HG03060 (cell line): Measurements from ENCODE around the gene SREBF2.
"Not testable (repeated sequence)": the region's sequence is repeated elsewhere in the genome, so short reads cannot be mapped to it uniquely, and the experiment has no call there.

ENCODE experiments used
- ATAC-seq: cut with Tn5 transposase; IDR thresholded peaks from one replicate; pipeline ENCODE4 v1.9.1; 2021; ENCODE audit warnings: low read depth, moderate number of reproducible peaks; ENCODE audit not compliant: unreplicated experiment

Gene SREBF2

DNA sequence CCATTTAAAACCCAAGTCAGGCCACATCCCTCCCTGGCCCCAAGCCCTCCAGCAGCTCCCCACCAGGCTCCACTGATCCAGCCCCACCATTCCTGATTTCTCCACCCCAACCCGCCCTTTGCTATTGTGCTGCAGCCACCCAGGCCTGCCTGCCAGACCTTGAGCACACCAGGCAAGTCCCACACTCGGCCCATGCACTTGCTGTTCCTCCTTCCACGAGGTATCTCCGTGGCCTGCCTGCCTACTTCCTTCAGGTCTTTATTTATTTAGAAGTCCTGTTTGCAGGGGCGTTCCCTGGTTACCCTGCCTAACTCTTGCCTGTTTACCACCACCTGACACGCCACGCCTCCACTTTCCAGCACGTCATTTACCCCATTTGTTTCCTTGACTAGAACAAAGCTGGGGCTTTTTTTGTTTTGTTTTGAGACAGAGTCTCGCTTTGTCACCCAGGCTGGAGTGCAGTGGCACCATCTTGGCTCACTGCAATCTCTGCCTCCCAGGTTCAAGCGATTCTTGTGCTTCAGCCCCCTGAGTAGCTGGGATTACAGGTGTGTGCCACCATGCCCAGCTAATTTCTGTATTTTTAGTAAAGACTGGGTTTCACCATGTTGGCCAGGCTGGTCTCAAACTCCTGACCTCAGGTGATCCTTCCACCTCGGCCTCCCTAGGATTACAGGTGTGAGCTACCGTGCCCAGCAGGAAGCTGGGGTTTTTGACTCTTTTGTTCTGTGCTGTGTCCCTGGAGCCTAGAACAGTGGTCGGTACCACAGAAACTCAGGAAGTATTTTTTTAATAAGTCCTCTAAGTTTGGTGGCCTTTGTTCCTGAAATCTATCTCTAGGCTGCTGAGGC, 107.3 kb downstream of the SREBF2 start:
- ATAC-seq = peak; percentile 35

DNA sequence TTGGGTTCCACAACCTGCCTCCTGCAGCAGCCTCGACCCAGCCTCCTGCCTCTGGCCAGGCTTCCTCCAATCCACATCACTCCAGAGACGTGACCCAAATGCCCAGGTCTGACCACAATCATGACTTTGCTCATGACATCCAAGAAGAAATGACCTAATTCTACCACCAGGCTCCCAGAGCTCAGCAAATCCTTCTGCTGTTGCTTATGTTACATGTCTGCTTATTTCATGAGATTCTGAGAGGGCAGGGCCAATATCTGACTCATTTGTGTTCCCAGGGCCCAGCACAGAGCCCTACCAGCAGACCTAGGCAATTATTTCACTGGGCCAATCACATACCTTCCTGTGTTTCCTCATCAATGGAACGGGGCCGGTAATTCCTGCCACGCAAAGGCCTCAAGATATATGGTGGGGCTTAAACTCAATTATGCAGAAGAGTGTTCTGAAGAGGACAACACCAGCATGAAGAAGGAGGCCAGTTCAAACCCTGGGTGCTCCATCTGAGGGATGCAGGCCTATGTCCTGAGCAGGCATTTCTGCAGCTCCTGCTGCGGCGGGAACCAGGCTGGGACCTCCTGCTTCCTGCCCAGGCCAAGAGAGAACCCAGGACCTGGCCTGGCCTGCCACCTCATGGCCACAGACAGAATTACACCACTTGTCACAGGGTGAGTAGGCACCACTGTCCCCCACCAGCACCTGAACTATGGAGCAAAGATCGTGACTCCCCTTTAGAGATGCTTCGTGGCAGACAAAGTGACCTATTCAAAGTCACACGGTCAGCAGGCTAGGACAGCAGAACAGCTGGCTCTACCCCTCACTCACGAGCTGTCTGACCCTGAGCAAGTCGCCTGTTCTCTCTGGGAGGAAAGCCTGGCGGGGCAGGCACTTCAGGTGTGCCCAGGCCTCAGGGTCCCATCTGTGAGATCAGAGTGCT, 108.2 kb downstream of the SREBF2 start:
- no peak for ATAC-seq

DNA sequence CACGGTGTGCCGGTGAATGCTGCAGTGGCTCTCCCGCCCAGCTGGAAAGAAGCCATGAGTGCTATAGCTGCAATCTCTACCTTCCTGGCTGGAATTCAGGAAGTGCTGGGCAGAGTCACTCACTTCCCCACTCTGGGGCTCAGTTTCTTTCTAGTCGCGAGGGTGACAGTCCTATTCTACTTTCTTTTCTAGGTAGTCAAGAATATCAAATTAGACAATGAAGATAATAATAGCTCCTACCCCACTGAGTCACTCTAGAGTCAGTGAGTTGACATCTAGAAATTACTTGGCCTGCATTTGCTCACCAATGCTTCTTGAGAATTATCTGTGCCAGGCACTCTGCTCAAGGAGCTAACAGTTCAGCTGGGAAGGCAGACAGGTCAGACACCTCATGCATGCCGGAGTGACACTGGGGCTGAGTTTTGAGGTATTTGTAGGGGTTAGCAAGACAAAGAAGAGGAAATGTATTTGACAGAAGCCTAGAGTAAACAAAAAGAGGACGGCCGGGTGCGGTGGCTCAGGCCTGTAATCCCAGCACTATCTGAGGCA, 110.8 kb downstream of the SREBF2 start:
- ATAC-seq = no peak

DNA sequence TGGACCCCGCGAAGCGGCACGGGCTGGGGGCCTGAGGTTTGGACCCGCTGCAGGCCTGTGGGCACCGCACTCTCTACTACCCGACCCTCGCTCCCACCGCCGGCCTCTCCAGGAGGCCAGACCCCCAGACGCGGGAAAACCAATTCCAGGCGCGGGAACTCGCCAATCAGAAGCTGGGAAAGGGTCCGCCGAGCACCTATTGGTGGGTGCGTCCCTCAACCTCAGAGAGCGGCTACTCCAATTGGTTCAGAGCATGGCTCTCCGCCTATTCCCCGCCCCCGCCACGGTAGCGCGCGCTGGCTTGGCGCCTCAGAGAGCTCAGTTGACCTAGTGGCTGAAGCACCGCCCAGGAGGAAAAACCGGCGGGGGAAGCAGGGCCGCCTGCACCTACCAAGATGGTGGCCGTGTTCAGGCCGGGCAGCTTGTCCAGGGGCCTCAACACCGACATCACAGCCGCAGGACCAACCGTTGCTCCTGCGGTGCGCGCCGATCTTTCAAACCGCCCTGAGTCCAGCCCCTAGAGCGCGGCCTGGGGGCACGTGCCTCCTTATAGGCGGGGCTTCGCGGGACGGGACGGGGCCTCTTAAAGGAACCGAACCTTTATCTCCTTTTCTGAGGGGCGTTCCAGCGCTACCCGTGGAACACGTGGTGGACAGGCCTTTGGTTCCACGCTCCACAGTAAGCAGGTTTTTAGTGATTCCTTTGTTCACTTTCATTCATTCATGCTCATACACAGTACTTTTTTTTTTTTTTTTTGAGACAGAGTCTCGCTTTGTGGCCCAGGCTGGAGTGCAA, 113.9 kb downstream of the SREBF2 start, which contains the start of gene CENPM:
TSS of gene CENPM (minus strand) at position 524 of the 795 bp plus-strand sequence. CDS start at position 448, 76 bp downstream.
- ATAC-seq = peak; percentile 47

DNA sequence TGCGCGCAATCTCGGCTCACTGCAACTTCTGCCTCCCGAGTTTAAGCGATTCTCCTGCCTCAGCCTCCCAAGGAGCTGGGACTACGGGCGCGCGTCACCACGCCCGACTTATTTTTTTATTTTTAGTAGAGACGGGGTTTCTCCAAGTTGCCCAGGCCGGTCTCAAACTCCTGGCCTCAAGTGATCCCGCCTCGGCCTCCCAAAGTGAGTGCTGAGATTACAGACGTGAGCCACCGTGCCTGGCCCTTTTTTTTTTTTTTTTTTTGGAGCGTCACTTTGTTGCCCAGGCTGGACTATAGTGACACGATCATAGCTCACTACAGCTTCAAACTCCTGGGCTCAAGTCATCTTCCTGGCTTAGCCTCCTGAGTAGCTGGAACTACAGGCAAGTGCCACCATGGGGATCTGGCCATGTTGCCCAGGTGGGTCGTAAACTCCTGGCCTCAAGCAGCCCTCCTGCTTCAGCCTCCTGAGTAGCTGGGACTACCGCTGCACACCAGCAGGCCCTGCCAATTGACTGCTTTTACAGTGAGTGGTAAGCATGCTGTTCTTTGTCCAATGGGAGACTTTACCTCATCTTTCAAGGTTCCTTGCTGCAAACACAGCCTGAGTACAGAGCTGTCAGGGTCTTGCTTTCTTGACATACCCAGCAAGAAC, 114.6 kb downstream of the SREBF2 start:
- ATAC-seq = no peak

DNA sequence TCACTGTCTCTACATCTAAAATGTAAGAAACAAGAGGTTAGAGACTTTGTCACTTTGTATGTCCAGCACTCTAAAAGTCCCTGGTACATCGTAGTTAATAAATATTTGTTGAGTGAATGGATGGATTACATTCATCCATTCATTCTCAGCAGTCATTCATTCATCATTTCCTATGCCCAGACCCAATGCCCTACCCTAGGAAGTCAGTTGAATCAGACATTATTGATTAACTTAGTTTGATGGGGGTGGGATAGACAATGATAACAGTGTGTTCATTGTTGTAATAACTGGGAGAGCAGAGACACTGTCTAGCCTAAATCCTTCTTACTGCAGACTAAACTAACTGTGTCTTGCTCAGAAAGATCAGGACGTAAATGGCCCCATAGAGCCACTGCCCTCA, 115.2 kb downstream of the SREBF2 start:
- ATAC-seq = no peak

DNA sequence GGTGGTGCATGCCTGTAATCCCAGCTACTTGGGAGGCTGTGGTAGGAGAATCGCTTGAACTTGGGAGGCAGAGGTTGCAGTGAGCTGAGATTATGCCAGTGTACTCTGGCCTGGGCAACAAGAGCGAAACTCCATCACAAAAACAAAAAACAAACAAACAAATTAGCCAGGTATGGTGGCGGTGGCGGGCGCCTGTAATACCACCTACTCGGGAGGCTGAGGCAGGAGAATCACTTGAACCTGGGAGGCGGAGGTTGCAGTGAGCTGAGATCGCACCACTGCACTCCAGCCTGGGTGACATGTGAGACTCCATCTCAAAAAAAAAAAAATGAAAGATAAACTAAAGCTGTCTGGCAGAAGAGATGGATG, 116.0 kb downstream of the SREBF2 start:
- ATAC-seq = not testable (repeated sequence)

DNA sequence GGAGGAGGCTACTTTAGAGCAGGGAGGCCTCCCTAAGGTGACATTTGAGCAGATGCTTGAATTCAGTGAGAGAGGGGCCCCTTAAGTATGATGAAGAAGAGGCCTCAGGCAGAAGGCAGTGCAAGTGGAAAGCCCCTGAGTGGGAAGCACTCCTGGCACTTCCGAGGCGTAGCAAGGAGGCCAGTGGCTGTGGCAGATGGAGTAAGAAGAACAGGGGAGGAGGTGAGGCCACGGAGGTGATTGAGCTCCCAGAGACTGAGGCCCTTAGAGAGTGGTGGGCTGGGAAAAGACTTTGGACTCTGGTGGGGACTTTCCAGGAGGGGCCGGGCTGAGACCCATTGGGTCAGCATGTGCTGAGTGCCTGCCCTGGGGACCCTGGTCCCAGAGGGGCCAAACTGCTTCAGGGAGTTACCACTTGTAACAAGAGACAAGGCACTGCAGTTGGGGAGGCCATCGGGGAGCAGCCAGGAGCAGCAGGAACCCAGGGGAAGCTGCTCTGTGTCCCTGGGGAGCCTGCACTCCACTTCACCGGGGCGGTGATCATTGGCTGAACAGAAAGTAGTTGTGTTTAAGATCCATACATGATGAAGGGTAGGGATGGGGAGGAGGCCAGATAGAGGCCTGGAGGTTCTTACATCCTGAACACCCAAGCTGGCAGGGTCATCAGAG, 116.5 kb downstream of the SREBF2 start:
- no peak for ATAC-seq

DNA sequence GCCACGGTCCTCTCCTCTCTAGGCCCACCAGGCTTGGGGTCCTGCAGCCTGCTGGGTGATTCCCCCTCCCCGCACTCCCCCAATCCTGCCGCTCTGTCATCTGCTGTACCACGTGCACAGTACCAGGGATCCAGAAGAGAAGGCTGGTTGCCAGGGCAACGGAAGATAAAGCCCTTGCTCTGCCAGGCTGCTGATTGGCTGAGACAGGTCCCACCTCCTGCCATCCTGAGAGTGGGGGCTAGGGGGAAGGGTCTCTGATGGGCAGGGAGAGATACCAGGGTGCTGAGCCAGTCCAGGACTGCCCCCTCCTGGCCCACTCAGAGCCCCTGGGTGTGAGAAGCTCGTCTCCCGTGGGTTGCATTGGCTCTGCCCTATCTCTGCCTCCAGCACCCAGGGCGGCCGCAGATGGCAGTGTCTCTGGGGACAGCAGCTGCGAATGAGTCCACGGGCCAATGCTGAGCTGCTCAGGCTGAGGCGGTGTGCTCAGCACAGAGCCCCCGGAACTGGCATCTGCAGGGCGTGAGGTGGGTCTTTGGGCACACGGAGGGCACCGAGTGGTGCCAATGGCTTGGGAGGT, 119.1 kb downstream of the SREBF2 start, which contains the start of gene SMIM45:
TSS of gene SMIM45 (plus strand) at position 253 of the 577 bp plus-strand sequence.
- ATAC-seq = no peak

DNA sequence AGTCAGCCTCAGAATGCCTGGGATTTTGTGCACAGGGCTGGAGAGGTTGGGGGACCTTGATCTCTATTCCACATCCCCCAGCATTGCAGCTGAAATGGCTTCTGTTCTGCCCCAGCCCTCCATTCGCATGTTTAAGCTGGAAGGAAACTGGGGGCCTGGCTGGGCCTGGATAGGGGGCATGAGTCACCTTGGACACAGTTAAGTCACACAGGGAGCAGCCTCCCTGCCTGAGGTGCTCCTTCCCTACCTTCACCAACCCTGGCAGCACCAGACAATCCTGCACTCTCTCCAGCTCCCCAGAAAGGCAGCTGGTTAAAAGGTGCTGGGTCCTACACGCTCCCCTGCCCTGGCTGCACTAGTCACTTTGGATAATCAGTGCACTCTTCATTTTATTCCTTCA, 119.8 kb downstream of the SREBF2 start:
- no peak for ATAC-seq
